Keratinocyte (primary cell): Measurements from ENCODE around the gene SH2D5.

ENCODE experiments used
- EZH2 ChIP-seq: IDR thresholded peaks from one replicate; pipeline ENCODE4 v1.6.1; 2012; ENCODE audit warnings: inconsistent platforms, mild to moderate bottlenecking, low read length, moderate library complexity
- TF ChIP-seq, protein P1 (sequence below), 3 experiments: IDR thresholded peaks in 1 of 3; conservative IDR thresholded peaks in 1 of 3; optimal IDR thresholded peaks in 1 of 3; 2 replicates in 2 of 3; 3 replicates in 1 of 3; pipeline versions ENCODE3 to v1.5.1; 2011; ENCODE audit warnings: low read length in 3 of 3, mild to moderate bottlenecking in 3 of 3, moderate library complexity in 2 of 3, control low read depth in 1 of 3, inconsistent platforms in 1 of 3; ENCODE audit not compliant: insufficient read depth in 2 of 3; ENCODE audit errors: extremely low read depth in 1 of 3

DNA sequence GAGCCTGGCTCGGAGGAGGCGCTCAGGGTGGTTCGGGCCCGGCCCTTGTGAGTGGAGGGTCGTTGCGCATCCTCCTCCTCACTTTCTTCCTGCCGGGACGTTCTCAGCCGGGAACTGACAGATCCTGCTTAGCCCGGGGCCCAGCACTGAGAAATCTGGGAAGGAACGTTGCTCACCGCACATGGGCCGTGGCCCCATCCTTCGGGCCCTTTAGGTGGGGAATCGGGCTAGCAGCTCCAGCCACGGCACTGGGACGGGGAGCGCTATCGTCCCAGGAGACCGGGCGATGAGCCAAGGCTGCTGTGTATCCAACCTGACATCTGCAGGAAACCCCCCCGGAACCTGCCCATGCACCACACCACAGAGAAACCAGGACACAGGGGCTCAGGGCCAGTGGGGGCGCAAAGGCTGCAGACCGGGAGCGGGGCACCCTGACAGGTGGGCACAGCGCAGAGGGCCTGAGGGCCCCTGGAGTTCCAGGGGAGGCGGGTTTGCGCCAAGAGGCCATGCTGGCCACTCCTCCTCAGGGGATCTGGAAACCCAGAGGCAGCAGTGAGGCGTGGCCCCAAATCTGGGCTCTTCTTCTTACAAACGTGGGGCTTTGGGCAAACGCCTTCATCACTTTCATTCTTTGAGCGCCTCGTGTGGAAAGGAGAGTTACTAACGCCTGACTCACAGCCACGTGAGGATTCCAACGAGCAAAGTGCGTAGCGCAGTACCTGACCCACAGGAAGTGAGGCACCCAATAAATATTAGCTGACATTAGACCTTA lies at the start of gene SH2D5:
- TF ChIP-seq, protein P1, sequence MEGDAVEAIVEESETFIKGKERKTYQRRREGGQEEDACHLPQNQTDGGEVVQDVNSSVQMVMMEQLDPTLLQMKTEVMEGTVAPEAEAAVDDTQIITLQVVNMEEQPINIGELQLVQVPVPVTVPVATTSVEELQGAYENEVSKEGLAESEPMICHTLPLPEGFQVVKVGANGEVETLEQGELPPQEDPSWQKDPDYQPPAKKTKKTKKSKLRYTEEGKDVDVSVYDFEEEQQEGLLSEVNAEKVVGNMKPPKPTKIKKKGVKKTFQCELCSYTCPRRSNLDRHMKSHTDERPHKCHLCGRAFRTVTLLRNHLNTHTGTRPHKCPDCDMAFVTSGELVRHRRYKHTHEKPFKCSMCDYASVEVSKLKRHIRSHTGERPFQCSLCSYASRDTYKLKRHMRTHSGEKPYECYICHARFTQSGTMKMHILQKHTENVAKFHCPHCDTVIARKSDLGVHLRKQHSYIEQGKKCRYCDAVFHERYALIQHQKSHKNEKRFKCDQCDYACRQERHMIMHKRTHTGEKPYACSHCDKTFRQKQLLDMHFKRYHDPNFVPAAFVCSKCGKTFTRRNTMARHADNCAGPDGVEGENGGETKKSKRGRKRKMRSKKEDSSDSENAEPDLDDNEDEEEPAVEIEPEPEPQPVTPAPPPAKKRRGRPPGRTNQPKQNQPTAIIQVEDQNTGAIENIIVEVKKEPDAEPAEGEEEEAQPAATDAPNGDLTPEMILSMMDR (optimal IDR thresholded peaks at IDR 0.05 in 1 of 3, IDR thresholded peaks at IDR 0.05 in 1 of 3, conservative IDR thresholded peaks at IDR 0.05 in 1 of 3; ENCODE audit: extremely low read depth in 1 of 3, insufficient read depth in 2 of 3, low read length in 3 of 3), result peak in 1 of 3 experiments; percentile 36
- TF ChIP-seq EZH2, result no peak
